ENCODE measurements around the gene EFCAB12.
A peak's percentile ranks its signal among the peaks of the same experiment; 100 is the strongest.

Gene EFCAB12

DNA sequence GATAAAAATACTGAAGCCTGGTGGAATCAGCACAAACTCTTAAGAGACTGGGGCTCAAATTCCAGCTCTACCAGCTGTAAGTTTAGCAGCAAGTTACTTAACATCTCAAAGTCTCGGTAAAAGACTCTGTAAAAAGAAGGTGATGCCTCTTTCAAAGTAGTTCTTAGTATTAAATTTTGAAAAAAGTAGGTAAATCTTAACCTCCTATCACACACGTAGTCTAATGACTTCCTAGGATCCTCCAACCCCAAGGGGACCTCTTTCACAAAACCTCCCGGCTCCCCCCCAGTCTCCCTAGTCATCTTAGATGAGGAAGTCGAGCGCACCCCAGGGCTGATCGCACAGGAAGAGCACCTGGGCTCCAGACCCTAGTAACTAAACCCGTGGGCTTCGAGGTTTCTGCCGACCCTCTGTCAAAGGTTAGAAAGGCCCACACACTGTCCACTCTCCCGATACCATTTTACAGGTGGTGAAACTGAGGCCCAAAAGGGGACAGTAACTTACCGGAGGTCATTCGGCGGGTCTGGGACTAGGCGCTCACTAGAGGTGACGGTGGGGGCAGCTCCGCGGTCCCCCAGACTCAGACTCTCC is 10.9 kb upstream of the EFCAB12 start:
- peak; percentile 65 to 81 for DNase-seq
- TF ChIP-seq POLR2A (IDR thresholded peaks at IDR 0.05; ENCODE audit: low read length) (no peak), GATA1 (IDR thresholded peaks at IDR 0.05; ENCODE audit: low read depth, low read length) (no peak)

GRCh38 chr3:129435367-129435766 is 6.9 kb upstream of the EFCAB12 start:
- DNase-seq, result no peak
- no peak for TF ChIP-seq POLR2A (IDR thresholded peaks at IDR 0.05; ENCODE audit: low read length)
- no peak for TF ChIP-seq GATA1 (IDR thresholded peaks at IDR 0.05; ENCODE audit: low read depth, low read length)

DNA sequence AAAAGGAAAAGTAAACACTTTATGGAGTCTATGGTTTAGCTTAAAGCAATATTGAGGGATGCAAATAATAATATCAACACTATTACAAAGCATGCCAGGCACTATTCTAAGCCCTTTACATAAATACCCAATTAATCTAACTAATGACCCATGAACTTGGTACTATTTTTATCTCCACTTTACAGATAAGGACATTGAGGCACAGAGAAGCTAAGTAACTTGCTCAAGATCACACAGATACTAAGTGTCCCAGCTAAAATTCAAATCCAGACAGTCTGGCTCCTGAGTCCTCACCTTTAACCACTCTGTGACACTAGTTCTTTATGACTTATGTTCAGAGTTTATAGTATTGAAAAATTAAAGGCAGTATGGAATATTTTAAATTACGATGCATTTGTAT is 5.7 kb upstream of the EFCAB12 start:
- DNase-seq, result no peak
- no peak for TF ChIP-seq POLR2A (IDR thresholded peaks at IDR 0.05; ENCODE audit: low read length)
- no peak for TF ChIP-seq GATA1 (IDR thresholded peaks at IDR 0.05; ENCODE audit: low read depth, low read length)

- no peak for DNase-seq
- no peak for TF ChIP-seq POLR2A (IDR thresholded peaks at IDR 0.05; ENCODE audit: low read length)
- TF ChIP-seq GATA1 (IDR thresholded peaks at IDR 0.05; ENCODE audit: low read depth, low read length), result no peak
These were observed 5.1 kb upstream of the EFCAB12 start for GRCh38 chr3:129433565-129433964.

DNA sequence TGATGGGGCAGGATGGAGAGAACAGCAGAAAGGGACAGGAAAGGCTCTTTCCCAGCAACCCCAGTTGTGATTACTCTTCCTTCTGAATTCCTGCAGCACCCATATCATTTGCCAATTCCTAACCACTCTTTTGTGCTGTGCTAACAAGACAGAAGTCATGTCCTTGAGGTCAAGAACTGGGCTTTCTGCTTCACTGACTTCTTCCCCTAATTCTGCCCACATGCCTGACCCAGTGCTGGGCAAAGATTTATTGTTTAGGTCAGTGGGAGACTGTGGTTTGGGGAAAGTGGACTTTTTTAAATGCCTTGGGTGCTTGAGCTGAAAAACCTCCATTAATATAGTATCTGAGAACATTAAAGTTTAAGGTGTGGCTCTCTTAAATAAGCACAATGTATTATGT is 4.2 kb upstream of the EFCAB12 start:
- no peak for DNase-seq
- TF ChIP-seq GATA1 (IDR thresholded peaks at IDR 0.05; ENCODE audit: low read depth, low read length) (no peak), POLR2A (IDR thresholded peaks at IDR 0.05; ENCODE audit: low read length) (no peak)

- DNase-seq, result peak in 1 of 2 experiments; percentile 14
- TF ChIP-seq GATA1 (IDR thresholded peaks at IDR 0.05; ENCODE audit: low read depth, low read length) (no peak), POLR2A (IDR thresholded peaks at IDR 0.05; ENCODE audit: low read length) (peak; percentile 25)
These were observed 3.6 kb upstream of the EFCAB12 start for GRCh38 chr3:129432036-129432435.

GRCh38 chr3:129429602-129430001 is 1.2 kb upstream of the EFCAB12 start:
- TF ChIP-seq POLR2A (IDR thresholded peaks at IDR 0.05; ENCODE audit: low read length) (peak; percentile 67), GATA1 (IDR thresholded peaks at IDR 0.05; ENCODE audit: low read depth, low read length) (no peak)
- no peak for DNase-seq

- no peak for DNase-seq
- TF ChIP-seq POLR2A (IDR thresholded peaks at IDR 0.05; ENCODE audit: low read length) (no peak), GATA1 (IDR thresholded peaks at IDR 0.05; ENCODE audit: low read depth, low read length) (no peak)
These were observed 630 bp upstream of the EFCAB12 start for GRCh38 chr3:129429080-129429451.

GRCh38 chr3:129428007-129428375 is 445 bp downstream of the EFCAB12 start:
- no peak for DNase-seq
- TF ChIP-seq POLR2A (IDR thresholded peaks at IDR 0.05; ENCODE audit: low read length) (no peak), GATA1 (IDR thresholded peaks at IDR 0.05; ENCODE audit: low read depth, low read length) (no peak)

DNA sequence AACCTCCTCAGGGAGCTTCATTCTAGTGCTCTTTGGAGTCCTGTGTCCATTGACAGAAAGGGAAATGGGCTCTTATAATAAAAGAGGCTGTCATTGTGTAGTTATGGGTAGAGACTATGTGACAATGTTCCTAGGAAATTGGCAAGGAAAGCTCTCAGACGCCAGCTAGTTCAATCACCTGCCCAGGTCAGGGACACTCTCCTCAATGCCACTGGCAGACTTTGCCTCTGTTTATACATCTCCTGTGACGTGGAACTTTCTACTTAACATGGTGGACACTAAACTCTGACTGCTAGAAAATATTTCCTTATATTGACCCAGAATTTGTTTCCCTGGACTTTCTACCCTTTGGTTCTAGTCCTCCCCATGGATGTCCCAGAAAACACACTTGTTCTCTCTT is 2.8 kb downstream of the EFCAB12 start:
- no peak for DNase-seq
- TF ChIP-seq GATA1 (IDR thresholded peaks at IDR 0.05; ENCODE audit: low read depth, low read length), result no peak

- TF ChIP-seq POLR2A (IDR thresholded peaks at IDR 0.05; ENCODE audit: low read length), result no peak
- TF ChIP-seq GATA1 (IDR thresholded peaks at IDR 0.05; ENCODE audit: low read depth, low read length), result no peak
- DNase-seq, result no peak
These were observed 3.2 kb downstream of the EFCAB12 start for GRCh38 chr3:129425213-129425612.

- DNase-seq, result no peak
- TF ChIP-seq GATA1 (IDR thresholded peaks at IDR 0.05; ENCODE audit: low read depth, low read length) (no peak), POLR2A (IDR thresholded peaks at IDR 0.05; ENCODE audit: low read length) (no peak)
These were observed 4.1 kb downstream of the EFCAB12 start for GRCh38 chr3:129424185-129424841.

GRCh38 chr3:129422897-129423296 is 5.5 kb downstream of the EFCAB12 start:
- TF ChIP-seq POLR2A (IDR thresholded peaks at IDR 0.05; ENCODE audit: low read length), result no peak
- TF ChIP-seq GATA1 (IDR thresholded peaks at IDR 0.05; ENCODE audit: low read depth, low read length), result no peak
- no peak for DNase-seq

DNA sequence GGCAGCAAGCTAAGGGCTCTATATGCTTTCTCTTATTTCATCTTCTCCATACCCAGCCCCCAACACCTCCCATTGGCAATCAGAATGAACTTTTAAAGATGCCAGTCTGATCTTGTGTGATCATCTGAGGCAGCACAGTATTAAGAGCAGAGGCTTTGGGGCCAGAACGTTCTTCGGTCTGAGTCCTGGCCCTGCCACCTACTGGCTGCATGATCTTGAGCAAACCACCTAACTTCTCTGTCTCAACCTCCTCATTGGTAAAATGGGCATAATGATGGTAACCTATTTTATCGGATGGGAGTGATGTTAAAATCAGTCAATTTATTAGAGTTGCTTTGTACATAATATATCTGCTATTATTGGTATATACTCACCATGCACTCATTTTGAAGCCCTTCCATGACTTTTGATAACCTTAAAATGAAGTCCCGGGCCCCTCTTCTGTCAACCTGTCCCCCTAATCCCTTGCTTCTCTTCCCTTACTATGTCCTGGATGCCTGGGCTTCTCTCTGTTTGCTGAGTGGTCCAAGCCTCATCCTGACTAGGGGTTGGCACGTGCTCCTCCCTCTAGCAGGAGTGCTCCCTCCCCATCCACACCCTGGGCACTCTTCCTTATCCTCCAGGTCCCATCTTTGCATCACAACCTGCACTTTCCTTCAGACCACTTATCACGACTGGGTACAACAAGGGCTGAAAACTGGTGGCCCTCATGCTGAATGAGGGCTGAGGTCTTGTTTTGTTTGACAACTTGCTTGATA is 6.3 kb downstream of the EFCAB12 start:
- DNase-seq, result no peak
- TF ChIP-seq GATA1 (IDR thresholded peaks at IDR 0.05; ENCODE audit: low read depth, low read length) (no peak), POLR2A (IDR thresholded peaks at IDR 0.05; ENCODE audit: low read length) (no peak)
